HL-60 (cell line): ENCODE measurements around the gene CNTN5.

Source experiments
- POLR2AphosphoS5 ChIP-seq: IDR thresholded peaks from 2 replicates; pipeline ENCODE4 v1.6.1; 2012; ENCODE audit warnings: low read depth
- TF ChIP-seq, protein P1 (sequence below): IDR thresholded peaks from one replicate; pipeline ENCODE4 v1.5.1; 2011; ENCODE audit warnings: low read length, control low read depth, inconsistent platforms; ENCODE audit not compliant: insufficient read depth

DNA sequence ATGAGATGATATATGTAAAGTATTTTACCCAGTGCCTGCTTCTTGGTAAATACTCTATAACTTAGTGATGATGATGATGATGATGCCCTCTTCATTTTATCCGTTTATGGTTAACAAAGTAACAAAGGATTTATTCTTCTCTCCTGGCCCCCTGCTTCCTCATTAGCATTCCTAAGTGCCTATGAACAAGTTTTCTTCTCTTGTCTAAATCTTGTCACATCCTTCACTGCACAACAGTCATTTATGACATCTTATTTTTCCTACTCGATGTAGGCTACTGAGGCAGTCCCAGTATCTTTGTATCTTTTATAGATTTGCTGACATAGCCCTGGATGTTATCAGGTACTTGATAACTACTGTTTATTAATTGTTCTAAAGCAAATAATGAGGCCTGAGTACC is 911.9 kb downstream of the CNTN5 start:
- no peak for TF ChIP-seq POLR2AphosphoS5
- TF ChIP-seq, protein P1, sequence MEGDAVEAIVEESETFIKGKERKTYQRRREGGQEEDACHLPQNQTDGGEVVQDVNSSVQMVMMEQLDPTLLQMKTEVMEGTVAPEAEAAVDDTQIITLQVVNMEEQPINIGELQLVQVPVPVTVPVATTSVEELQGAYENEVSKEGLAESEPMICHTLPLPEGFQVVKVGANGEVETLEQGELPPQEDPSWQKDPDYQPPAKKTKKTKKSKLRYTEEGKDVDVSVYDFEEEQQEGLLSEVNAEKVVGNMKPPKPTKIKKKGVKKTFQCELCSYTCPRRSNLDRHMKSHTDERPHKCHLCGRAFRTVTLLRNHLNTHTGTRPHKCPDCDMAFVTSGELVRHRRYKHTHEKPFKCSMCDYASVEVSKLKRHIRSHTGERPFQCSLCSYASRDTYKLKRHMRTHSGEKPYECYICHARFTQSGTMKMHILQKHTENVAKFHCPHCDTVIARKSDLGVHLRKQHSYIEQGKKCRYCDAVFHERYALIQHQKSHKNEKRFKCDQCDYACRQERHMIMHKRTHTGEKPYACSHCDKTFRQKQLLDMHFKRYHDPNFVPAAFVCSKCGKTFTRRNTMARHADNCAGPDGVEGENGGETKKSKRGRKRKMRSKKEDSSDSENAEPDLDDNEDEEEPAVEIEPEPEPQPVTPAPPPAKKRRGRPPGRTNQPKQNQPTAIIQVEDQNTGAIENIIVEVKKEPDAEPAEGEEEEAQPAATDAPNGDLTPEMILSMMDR = no peak
